A549 (cell line): ENCODE data around the gene PNMA6F. TPM values are rescaled to one million over a fixed set of nuclear protein-coding genes. Genes with fewer than 3 reads are reported as not detected.

Experiments
- ATAC-seq, 2 experiments: fragments of 200-7000 bp in 1 of 2; fragments of >200 bp in 1 of 2; cut with Nextera tagmentation in 1 of 2; cut with Tn5 transposase in 1 of 2; 3 replicates each; pipeline versions ENCODE4 v1.8.0 to v1.9.1; 2018 to 2020; ENCODE audit warnings: mild to moderate bottlenecking in 1 of 2, moderate library complexity in 1 of 2
- CTCF ChIA-PET: fragments of 300-600 bp; sonication (Branson Sonifier 250); formaldehyde crosslinking; extraction: SDS; loops from one replicate; lab custom pipeline; 2021; ENCODE audit warnings: antibody characterized with exemption, inconsistent platforms; lab: Yijun Ruan, JAX
- POLR2A ChIA-PET: fragments of 350-600 bp; formaldehyde crosslinking; extraction: SDS; loops from one replicate; lab custom pipeline; 2021; ENCODE audit warnings: antibody characterized with exemption, inconsistent platforms; lab: Yijun Ruan, JAX
- DNase-seq, 2 experiments: peaks; one replicate each; pipeline versions ENCODE4 v3.0.0 to v3.0.0-alpha.2; 2011 to 2016; ENCODE audit warnings: low read depth in 1 of 2, low spot score in 1 of 2
- FAIRE-seq: peaks from 2 replicates; lab custom pipeline; 2011; peaks lifted over from hg19 to GRCh38; lab: Jason Lieb, UNC
- H3K27ac ChIP-seq, 2 experiments: fragments of >200 bp; sonication (Bioruptor Twin); formaldehyde crosslinking; 3 replicates each; pipeline ENCODE4 v1.5.1; 2016 to 2017
- H3K4me1 ChIP-seq: fragments of >200 bp; sonication (Bioruptor Twin); formaldehyde crosslinking; 3 replicates; pipeline ENCODE4 v1.6.1; 2016
- H3K4me2 ChIP-seq: fragments of >200 bp; sonication (Bioruptor Twin); formaldehyde crosslinking; 3 replicates; pipeline ENCODE4 v1.6.1; 2016
- H3K4me3 ChIP-seq: fragments of >200 bp; sonication (Bioruptor Twin); formaldehyde crosslinking; 3 replicates; pipeline ENCODE4 v1.5.1; 2016
- H3K9me3 ChIP-seq: fragments of >200 bp; sonication (Bioruptor Twin); formaldehyde crosslinking; 3 replicates; pipeline ENCODE4 v1.6.1; 2016
- BHLHE40 ChIP-seq: IDR thresholded peaks from 2 replicates; pipeline ENCODE4 v1.6.1; 2012; ENCODE audit warnings: low read depth, low read length, inconsistent platforms
- CBX8 ChIP-seq: fragments of 200-600 bp; sonication (generic); IDR thresholded peaks from 2 replicates; pipeline ENCODE4 v1.6.1; 2016
- CHD4 ChIP-seq: fragments of 200-600 bp; sonication (generic); IDR thresholded peaks from 2 replicates; pipeline ENCODE4 v1.6.1; 2016; ENCODE audit warnings: antibody characterized with exemption, mild to moderate bottlenecking, borderline replicate concordance
- EHMT2 ChIP-seq: fragments of 200-600 bp; sonication (generic); IDR thresholded peaks from 2 replicates; pipeline ENCODE4 v1.6.1; 2016; ENCODE audit warnings: antibody characterized with exemption, low read depth, mild to moderate bottlenecking, moderate library complexity
- EP300 ChIP-seq, 2 experiments: fragments of >200 bp; sonication (Bioruptor Twin); formaldehyde crosslinking; IDR thresholded peaks; 2 replicates in 1 of 2; 3 replicates in 1 of 2; pipeline ENCODE4 v1.6.1; 2016 to 2017
- ESRRA ChIP-seq: fragments of 150-350 bp; IDR thresholded peaks from 2 replicates; pipeline ENCODE4 v1.6.1; 2014; ENCODE audit warnings: mild to moderate bottlenecking, low read length, borderline replicate concordance
- FOSB ChIP-seq: fragments of 250-450 bp; sonication (Bioruptor Pico); IDR thresholded peaks from 2 replicates; pipeline ENCODE4 v1.5.0; 2020; ENCODE audit warnings: mild to moderate bottlenecking, moderate library complexity
- FOSL2 ChIP-seq, 2 experiments: fragments of 450-650 bp in 1 of 2; fragments of >200 bp in 1 of 2; sonication (Bioruptor Twin) in 1 of 2; formaldehyde crosslinking; IDR thresholded peaks; 2 replicates each; pipeline versions ENCODE4 v1.5.0 to v1.6.1; 2016 to 2020; ENCODE audit warnings: mild to moderate bottlenecking in 1 of 2, moderate library complexity in 1 of 2
- FOXS1 ChIP-seq: fragments of 250-450 bp; sonication (Bioruptor Pico); IDR thresholded peaks from 2 replicates; pipeline ENCODE4 v1.5.0; 2020; ENCODE audit warnings: mild to moderate bottlenecking, moderate library complexity
- HEYL ChIP-seq: fragments of 250-450 bp; sonication (Bioruptor Pico); IDR thresholded peaks from 2 replicates; pipeline ENCODE4 v1.8.0; 2021; ENCODE audit warnings: mild to moderate bottlenecking, moderate library complexity
- HOXA7 ChIP-seq: fragments of 250-450 bp; sonication (Bioruptor Pico); IDR thresholded peaks from 2 replicates; pipeline ENCODE4 v1.5.0; 2020; ENCODE audit warnings: mild to moderate bottlenecking, moderate library complexity
- HOXB13 ChIP-seq: fragments of 250-450 bp; sonication (Bioruptor Pico); IDR thresholded peaks from 2 replicates; pipeline ENCODE4 v1.5.0; 2020; ENCODE audit warnings: low read depth, mild to moderate bottlenecking, moderate library complexity
- HOXB5 ChIP-seq: fragments of 250-450 bp; sonication (Bioruptor Pico); IDR thresholded peaks from 2 replicates; pipeline ENCODE4 v1.5.0; 2020; ENCODE audit warnings: mild to moderate bottlenecking, moderate library complexity
- JUNB ChIP-seq: fragments of >200 bp; sonication (Bioruptor Twin); formaldehyde crosslinking; IDR thresholded peaks from 2 replicates; pipeline ENCODE4 v1.6.1; 2016
- KDM1A ChIP-seq: fragments of 200-600 bp; sonication (generic); IDR thresholded peaks from 2 replicates; pipeline ENCODE4 v1.6.1; 2016; ENCODE audit warnings: low read depth, mild to moderate bottlenecking
- KDM5A ChIP-seq: fragments of 200-600 bp; sonication (generic); IDR thresholded peaks from 2 replicates; pipeline ENCODE4 v1.6.1; 2016; ENCODE audit warnings: antibody characterized with exemption, mild to moderate bottlenecking
- MAFK ChIP-seq: fragments of 450-650 bp; IDR thresholded peaks from 2 replicates; pipeline ENCODE4 v1.6.1; 2014; ENCODE audit not compliant: partially characterized antibody
- RCOR1 ChIP-seq: fragments of 150-350 bp; IDR thresholded peaks from 2 replicates; pipeline ENCODE4 v1.6.1; 2014; ENCODE audit warnings: antibody characterized with exemption, low read length, low read depth
- RFX5 ChIP-seq: fragments of 450-650 bp; IDR thresholded peaks from 2 replicates; pipeline ENCODE4 v1.7.1; 2014; ENCODE audit warnings: antibody characterized with exemption, mild to moderate bottlenecking, moderate library complexity
- RNF2 ChIP-seq: fragments of 200-600 bp; sonication (generic); IDR thresholded peaks from 2 replicates; pipeline ENCODE4 v1.6.1; 2016; ENCODE audit warnings: low read depth, mild to moderate bottlenecking, antibody characterized with exemption, moderate library complexity, borderline replicate concordance
- SMC3 ChIP-seq: fragments of >200 bp; sonication (Bioruptor Twin); formaldehyde crosslinking; IDR thresholded peaks from 3 replicates; pipeline ENCODE4 v1.6.1; 2018; ENCODE audit warnings: inconsistent platforms
- TP53 ChIP-seq: fragments of 250-450 bp; sonication (Bioruptor Pico); IDR thresholded peaks from 2 replicates; pipeline ENCODE4 v1.5.0; 2021; ENCODE audit warnings: mild to moderate bottlenecking, moderate library complexity
- ZSCAN20 ChIP-seq: fragments of 250-450 bp; sonication (Bioruptor Pico); IDR thresholded peaks from 2 replicates; pipeline ENCODE4 v1.8.0; 2022; ENCODE audit warnings: mild to moderate bottlenecking, moderate library complexity
- WGBS: methylation state at CpG from one replicate; pipeline ENCODE4 v1.1.6; 2017; ENCODE audit errors: missing lambda C conversion rate; 5-methylcytosine and 5-hydroxymethylcytosine counted together
- polyA plus RNA-seq, 4 experiments: library from polyadenylated mRNA; depleted of rRNA in 3 of 4; stranded (reverse); fragments of >200 nt; fragmentation: RNase III in 1 of 4; extraction: RNeasy Plus Mini Kit Qiagen cat#74134 plus additional on column Dnase treatment in 1 of 4; gene quantifications; 2 replicates in 3 of 4; 3 replicates in 1 of 4; pipeline ENCODE4 v1.2.3, GENCODE V29; 2011 to 2017
- TF ChIP-seq, protein P1 (sequence below): IDR thresholded peaks from 2 replicates; pipeline ENCODE4 v1.6.1; 2012
- TF ChIP-seq, protein P2 (sequence below): fragments of 250-450 bp; sonication (Bioruptor Pico); IDR thresholded peaks from 2 replicates; pipeline ENCODE4 v1.5.0; 2021; ENCODE audit warnings: mild to moderate bottlenecking, moderate library complexity, borderline replicate concordance
- TF ChIP-seq, protein P3 (sequence below): fragments of >200 bp; sonication (Bioruptor Twin); formaldehyde crosslinking; IDR thresholded peaks from 3 replicates; pipeline ENCODE4 v1.5.1; 2016
- TF ChIP-seq, protein P4 (sequence below): fragments of 200-600 bp; sonication (generic); IDR thresholded peaks from 2 replicates; pipeline ENCODE4 v1.6.1; 2016; ENCODE audit warnings: antibody characterized with exemption, mild to moderate bottlenecking, moderate library complexity
- TF ChIP-seq, protein P5 (sequence below): fragments of 150-350 bp; IDR thresholded peaks from 2 replicates; pipeline ENCODE4 v1.6.1; 2014; ENCODE audit warnings: low read depth, mild to moderate bottlenecking, low read length

PNMA6F gene
- polyA plus RNA-seq, 2 of the 4 experiments (the other 2 are of a cell fraction): not detected

DNA sequence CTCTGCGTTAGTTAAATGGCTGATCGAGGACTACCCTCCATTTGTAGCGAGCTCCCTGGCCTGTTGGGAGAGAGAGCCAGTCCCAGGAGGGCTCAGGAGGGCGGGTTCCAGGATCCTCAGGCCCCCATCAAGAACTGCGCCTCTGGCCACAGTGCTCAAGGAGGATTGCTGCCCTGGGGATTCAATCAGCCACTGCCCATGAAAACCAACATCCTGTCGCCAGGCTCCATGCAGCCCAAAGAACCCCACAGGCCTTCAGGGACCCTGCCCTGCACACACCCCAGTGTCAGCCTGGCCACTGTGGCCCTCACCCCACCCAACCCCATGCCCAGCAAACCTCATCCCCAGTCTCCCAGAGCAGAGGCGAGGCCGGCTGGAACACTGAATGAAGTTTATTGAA lies 4.3 kb downstream of the PNMA6F start:
- FAIRE-seq (no peak), DNase-seq (no peak), ATAC-seq (no peak)
- Histone ChIP-seq H3K27ac (no peak overlapping the region), H3K9me3 (no peaks in the 10 kb centered on the region), H3K4me2 (no peak overlapping the region), H3K4me3 (no peak overlapping the region), H3K4me1 (no peaks in the 10 kb centered on the region)
- ChIA-PET CTCF (no interaction called here), POLR2A (no interaction called here)
- WGBS: 54% methylated on average over 2 of the region's 8 CpGs
- TF ChIP-seq HOXA7 (CRISPR knock-in tag): no peak
- no peak for TF ChIP-seq TP53 (CRISPR knock-in tag)
- TF ChIP-seq JUNB: no peak
- TF ChIP-seq KDM5A: no peak
- TF ChIP-seq HOXB5 (CRISPR knock-in tag): no peak
- no peak for TF ChIP-seq HEYL (CRISPR knock-in tag)
- no peak for TF ChIP-seq EHMT2
- no peak for TF ChIP-seq ESRRA
- no peak for TF ChIP-seq EP300 (IDR thresholded peaks at IDR 0.05)
- no peak for TF ChIP-seq HOXB13 (CRISPR knock-in tag)
- TF ChIP-seq ZSCAN20 (CRISPR knock-in tag): no peak
- TF ChIP-seq, protein P1, sequence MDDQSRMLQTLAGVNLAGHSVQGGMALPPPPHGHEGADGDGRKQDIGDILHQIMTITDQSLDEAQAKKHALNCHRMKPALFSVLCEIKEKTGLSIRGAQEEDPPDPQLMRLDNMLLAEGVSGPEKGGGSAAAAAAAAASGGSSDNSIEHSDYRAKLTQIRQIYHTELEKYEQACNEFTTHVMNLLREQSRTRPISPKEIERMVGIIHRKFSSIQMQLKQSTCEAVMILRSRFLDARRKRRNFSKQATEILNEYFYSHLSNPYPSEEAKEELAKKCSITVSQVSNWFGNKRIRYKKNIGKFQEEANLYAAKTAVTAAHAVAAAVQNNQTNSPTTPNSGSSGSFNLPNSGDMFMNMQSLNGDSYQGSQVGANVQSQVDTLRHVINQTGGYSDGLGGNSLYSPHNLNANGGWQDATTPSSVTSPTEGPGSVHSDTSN: no peak
- TF ChIP-seq BHLHE40: no peak
- no peak for TF ChIP-seq SMC3
- TF ChIP-seq CHD4: no peak
- TF ChIP-seq RNF2: no peak
- TF ChIP-seq KDM1A: no peak
- TF ChIP-seq CBX8: no peak
- no peak for TF ChIP-seq FOSL2 (IDR thresholded peaks at IDR 0.05)
- TF ChIP-seq FOSL2 (CRISPR knock-in tag; IDR thresholded peaks at IDR 0.05): no peak
- TF ChIP-seq, protein P2, sequence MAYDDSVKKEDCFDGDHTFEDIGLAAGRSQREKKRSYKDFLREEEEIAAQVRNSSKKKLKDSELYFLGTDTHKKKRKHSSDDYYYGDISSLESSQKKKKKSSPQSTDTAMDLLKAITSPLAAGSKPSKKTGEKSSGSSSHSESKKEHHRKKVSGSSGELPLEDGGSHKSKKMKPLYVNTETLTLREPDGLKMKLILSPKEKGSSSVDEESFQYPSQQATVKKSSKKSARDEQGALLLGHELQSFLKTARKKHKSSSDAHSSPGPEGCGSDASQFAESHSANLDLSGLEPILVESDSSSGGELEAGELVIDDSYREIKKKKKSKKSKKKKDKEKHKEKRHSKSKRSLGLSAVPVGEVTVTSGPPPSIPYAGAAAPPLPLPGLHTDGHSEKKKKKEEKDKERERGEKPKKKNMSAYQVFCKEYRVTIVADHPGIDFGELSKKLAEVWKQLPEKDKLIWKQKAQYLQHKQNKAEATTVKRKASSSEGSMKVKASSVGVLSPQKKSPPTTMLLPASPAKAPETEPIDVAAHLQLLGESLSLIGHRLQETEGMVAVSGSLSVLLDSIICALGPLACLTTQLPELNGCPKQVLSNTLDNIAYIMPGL (CRISPR knock-in tag): no peak

DNA sequence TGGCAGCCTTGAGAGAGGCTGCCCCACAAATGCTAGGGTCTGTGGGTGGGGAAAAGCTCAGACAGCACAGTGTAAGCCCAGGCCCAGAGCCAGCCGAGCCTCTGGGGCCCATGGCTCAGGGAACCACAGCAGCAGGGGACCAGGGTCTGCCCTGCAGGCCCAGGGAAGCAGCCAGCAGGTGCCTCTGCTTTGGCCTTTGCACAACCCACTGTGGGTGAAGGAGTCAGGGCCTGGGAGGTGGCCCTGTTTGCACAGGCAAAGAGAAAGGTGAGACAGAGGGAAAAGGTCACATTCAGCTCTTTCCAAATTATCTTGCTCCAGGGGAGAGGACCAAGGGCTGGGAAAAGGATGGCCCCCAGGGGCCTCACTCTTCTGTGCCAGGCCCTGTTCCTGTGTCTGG lies 8.7 kb downstream of the PNMA6F start:
- TF ChIP-seq, protein P3, sequence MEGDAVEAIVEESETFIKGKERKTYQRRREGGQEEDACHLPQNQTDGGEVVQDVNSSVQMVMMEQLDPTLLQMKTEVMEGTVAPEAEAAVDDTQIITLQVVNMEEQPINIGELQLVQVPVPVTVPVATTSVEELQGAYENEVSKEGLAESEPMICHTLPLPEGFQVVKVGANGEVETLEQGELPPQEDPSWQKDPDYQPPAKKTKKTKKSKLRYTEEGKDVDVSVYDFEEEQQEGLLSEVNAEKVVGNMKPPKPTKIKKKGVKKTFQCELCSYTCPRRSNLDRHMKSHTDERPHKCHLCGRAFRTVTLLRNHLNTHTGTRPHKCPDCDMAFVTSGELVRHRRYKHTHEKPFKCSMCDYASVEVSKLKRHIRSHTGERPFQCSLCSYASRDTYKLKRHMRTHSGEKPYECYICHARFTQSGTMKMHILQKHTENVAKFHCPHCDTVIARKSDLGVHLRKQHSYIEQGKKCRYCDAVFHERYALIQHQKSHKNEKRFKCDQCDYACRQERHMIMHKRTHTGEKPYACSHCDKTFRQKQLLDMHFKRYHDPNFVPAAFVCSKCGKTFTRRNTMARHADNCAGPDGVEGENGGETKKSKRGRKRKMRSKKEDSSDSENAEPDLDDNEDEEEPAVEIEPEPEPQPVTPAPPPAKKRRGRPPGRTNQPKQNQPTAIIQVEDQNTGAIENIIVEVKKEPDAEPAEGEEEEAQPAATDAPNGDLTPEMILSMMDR: no peak
- no peak for TF ChIP-seq TP53 (CRISPR knock-in tag)
- no peak for TF ChIP-seq CBX8
- no peak for TF ChIP-seq BHLHE40
- no peak for TF ChIP-seq MAFK
- TF ChIP-seq HOXB13 (CRISPR knock-in tag): no peak
- TF ChIP-seq, protein P4, sequence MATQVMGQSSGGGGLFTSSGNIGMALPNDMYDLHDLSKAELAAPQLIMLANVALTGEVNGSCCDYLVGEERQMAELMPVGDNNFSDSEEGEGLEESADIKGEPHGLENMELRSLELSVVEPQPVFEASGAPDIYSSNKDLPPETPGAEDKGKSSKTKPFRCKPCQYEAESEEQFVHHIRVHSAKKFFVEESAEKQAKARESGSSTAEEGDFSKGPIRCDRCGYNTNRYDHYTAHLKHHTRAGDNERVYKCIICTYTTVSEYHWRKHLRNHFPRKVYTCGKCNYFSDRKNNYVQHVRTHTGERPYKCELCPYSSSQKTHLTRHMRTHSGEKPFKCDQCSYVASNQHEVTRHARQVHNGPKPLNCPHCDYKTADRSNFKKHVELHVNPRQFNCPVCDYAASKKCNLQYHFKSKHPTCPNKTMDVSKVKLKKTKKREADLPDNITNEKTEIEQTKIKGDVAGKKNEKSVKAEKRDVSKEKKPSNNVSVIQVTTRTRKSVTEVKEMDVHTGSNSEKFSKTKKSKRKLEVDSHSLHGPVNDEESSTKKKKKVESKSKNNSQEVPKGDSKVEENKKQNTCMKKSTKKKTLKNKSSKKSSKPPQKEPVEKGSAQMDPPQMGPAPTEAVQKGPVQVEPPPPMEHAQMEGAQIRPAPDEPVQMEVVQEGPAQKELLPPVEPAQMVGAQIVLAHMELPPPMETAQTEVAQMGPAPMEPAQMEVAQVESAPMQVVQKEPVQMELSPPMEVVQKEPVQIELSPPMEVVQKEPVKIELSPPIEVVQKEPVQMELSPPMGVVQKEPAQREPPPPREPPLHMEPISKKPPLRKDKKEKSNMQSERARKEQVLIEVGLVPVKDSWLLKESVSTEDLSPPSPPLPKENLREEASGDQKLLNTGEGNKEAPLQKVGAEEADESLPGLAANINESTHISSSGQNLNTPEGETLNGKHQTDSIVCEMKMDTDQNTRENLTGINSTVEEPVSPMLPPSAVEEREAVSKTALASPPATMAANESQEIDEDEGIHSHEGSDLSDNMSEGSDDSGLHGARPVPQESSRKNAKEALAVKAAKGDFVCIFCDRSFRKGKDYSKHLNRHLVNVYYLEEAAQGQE: no peak
- TF ChIP-seq RCOR1: no peak
- TF ChIP-seq FOXS1 (CRISPR knock-in tag): no peak
- no peak for TF ChIP-seq SMC3
- no peak for TF ChIP-seq FOSL2 (IDR thresholded peaks at IDR 0.05)
- no peak for TF ChIP-seq FOSL2 (CRISPR knock-in tag; IDR thresholded peaks at IDR 0.05)
- no peak for TF ChIP-seq FOSB (CRISPR knock-in tag)
- TF ChIP-seq, protein P5, sequence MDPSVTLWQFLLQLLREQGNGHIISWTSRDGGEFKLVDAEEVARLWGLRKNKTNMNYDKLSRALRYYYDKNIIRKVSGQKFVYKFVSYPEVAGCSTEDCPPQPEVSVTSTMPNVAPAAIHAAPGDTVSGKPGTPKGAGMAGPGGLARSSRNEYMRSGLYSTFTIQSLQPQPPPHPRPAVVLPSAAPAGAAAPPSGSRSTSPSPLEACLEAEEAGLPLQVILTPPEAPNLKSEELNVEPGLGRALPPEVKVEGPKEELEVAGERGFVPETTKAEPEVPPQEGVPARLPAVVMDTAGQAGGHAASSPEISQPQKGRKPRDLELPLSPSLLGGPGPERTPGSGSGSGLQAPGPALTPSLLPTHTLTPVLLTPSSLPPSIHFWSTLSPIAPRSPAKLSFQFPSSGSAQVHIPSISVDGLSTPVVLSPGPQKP: no peak
- no peak for TF ChIP-seq KDM5A
- TF ChIP-seq HEYL (CRISPR knock-in tag): no peak
- no peak for TF ChIP-seq CHD4
- TF ChIP-seq JUNB: no peak
- TF ChIP-seq RFX5: no peak
- no peak for DNase-seq
- Histone ChIP-seq H3K27ac (no peak overlapping the region), H3K4me2 (no peak overlapping the region), H3K4me1 (no peaks in the 10 kb centered on the region), H3K4me3 (no peak overlapping the region), H3K9me3 (no peaks in the 10 kb centered on the region)
- no peak for FAIRE-seq
- WGBS: no CpG with 5 or more reads among the region's 1 CpG
- no peak for ATAC-seq
- ChIA-PET POLR2A (no interaction called here), CTCF (no interaction called here)
